Transverse colon (tissue), 4 donors: ENCODE results near the gene TIPARP.

Source experiments
- CTCF ChIP-seq, 5 experiments: fragments of 200-600 bp in 3 of 5; fragments of 450-650 bp in 2 of 5; sonication (generic) in 3 of 5; IDR thresholded peaks; 1 replicate in 2 of 5; 2 replicates in 3 of 5; pipeline ENCODE4 v1.5.1; 2016 to 2017; ENCODE audit warnings: antibody characterized with exemption in 5 of 5, inconsistent platforms in 3 of 5, mild to moderate bottlenecking in 2 of 5, moderate library complexity in 1 of 5
- EP300 ChIP-seq: sonication (generic); formaldehyde crosslinking; IDR thresholded peaks from one replicate; pipeline ENCODE4 v1.6.1; 2017; ENCODE audit warnings: antibody characterized with exemption, low read depth
- POLR2A ChIP-seq: fragments of 450-650 bp; IDR thresholded peaks from one replicate; pipeline ENCODE4 v1.6.1; 2016; ENCODE audit warnings: antibody characterized with exemption, mild to moderate bottlenecking, moderate library complexity
- POLR2AphosphoS5 ChIP-seq, 3 donors: sonication (generic); formaldehyde crosslinking; IDR thresholded peaks; one replicate each; pipeline ENCODE4 v1.6.1; 2016; ENCODE audit warnings: antibody characterized with exemption in 3 of 3

GRCh38 chr3:156668073-156668763 is 6.2 kb upstream of the TIPARP start:
- no peak for TF ChIP-seq CTCF (IDR thresholded peaks at IDR 0.05)
- TF ChIP-seq POLR2A = no peak
- no peak for TF ChIP-seq POLR2AphosphoS5 (IDR thresholded peaks at IDR 0.05)
- no peak for TF ChIP-seq EP300
